CD4-positive, alpha-beta memory T cell (primary cell): ENCODE measurements around the gene KIF2A. TPM values are rescaled to one million over a fixed set of nuclear protein-coding genes. Genes with fewer than 3 reads are reported as not detected.

Experiments
- CTCF ChIA-PET: fragments of 350-600 bp; sonication (Branson Sonifier 250); formaldehyde crosslinking; loops from one replicate; lab custom pipeline; 2021; ENCODE audit warnings: inconsistent platforms; ENCODE audit not compliant: partially characterized antibody; lab: Charles Lee
- POLR2A ChIA-PET: fragments of 350-600 bp; sonication (Branson Sonifier 250); formaldehyde crosslinking; loops from one replicate; lab custom pipeline; 2021; ENCODE audit not compliant: partially characterized antibody; lab: Charles Lee
- DNase-seq, 5 donors: peaks; one replicate each; pipeline versions ENCODE4 v3.0.0 to v3.0.0-alpha.2; 2020 to 2022; ENCODE audit warnings: mixed read lengths in 1 of 5
- H3K27ac ChIP-seq: one replicate; pipeline ENCODE4 v1.7.0; 2013; ENCODE audit warnings: low read depth, low read length
- H3K27me3 ChIP-seq: 2 replicates; pipeline ENCODE4 v1.7.0; 2013; ENCODE audit warnings: mild to moderate bottlenecking, low read length, moderate library complexity; ENCODE audit not compliant: insufficient read depth
- H3K36me3 ChIP-seq: 2 replicates; pipeline ENCODE4 v1.7.0; 2013; ENCODE audit warnings: mild to moderate bottlenecking, low read length, moderate library complexity; ENCODE audit not compliant: insufficient read depth
- H3K4me1 ChIP-seq: 2 replicates; pipeline ENCODE4 v1.7.0; 2013; ENCODE audit warnings: mild to moderate bottlenecking, low read length, moderate library complexity; ENCODE audit not compliant: insufficient read depth
- H3K4me3 ChIP-seq, 2 donors: one replicate each; pipeline ENCODE4 v1.7.0; 2013; ENCODE audit warnings: low read length in 2 of 2, mild to moderate bottlenecking in 1 of 2
- H3K9me3 ChIP-seq, 2 donors: one replicate each; pipeline ENCODE4 v1.7.0; 2013; ENCODE audit warnings: low read length in 2 of 2, control low read depth in 1 of 2; ENCODE audit not compliant: control insufficient read depth in 1 of 2
- H3K27ac Mint-ChIP-seq, 7 donors: one replicate each; pipeline ENCODE4 v1.8.0; 2020 to 2021; ENCODE audit warnings: mixed read lengths in 7 of 7, mild to moderate bottlenecking in 6 of 7, inconsistent platforms in 3 of 7, moderate library complexity in 3 of 7
- H3K27me3 Mint-ChIP-seq, 2 donors: one replicate each; pipeline ENCODE4 v1.8.0; 2020 to 2021; ENCODE audit warnings: mixed read lengths in 2 of 2
- H3K36me3 Mint-ChIP-seq, 2 donors: one replicate each; pipeline ENCODE4 v1.8.0; 2020 to 2021; ENCODE audit warnings: mixed read lengths in 2 of 2, inconsistent platforms in 1 of 2, mild to moderate bottlenecking in 1 of 2
- H3K4me1 Mint-ChIP-seq, 4 donors: one replicate each; pipeline ENCODE4 v1.8.0; 2020 to 2021; ENCODE audit warnings: mixed read lengths in 4 of 4, mild to moderate bottlenecking in 1 of 4
- H3K4me3 Mint-ChIP-seq, 8 donors: one replicate each; pipeline ENCODE4 v1.8.0; 2020 to 2021; ENCODE audit warnings: mixed read lengths in 8 of 8, mild to moderate bottlenecking in 7 of 8, moderate library complexity in 6 of 8, inconsistent platforms in 3 of 8
- H3K9me3 Mint-ChIP-seq, 8 donors: one replicate each; pipeline ENCODE4 v1.8.0; 2020 to 2021; ENCODE audit warnings: mixed read lengths in 8 of 8, mild to moderate bottlenecking in 5 of 8, inconsistent platforms in 3 of 8, moderate library complexity in 1 of 8
- intact Hi-C: fragments of 100-400 bp; cut with micrococcal nuclease; formaldehyde crosslinking; loops from one replicate; pipeline ENCODE4 v1.15.1; 2023
- polyA plus RNA-seq, 2 donors: library from polyadenylated mRNA; unstranded; fragments of 300-500 nt; fragmentation: Illumina TruSeq; gene quantifications; one replicate each; pipeline ENCODE4 v1.2.3, GENCODE V29; 2021
- total RNA-seq, 2 experiments: library from RNA; stranded (reverse); gene quantifications; one replicate each; pipeline ENCODE4 v1.2.3, GENCODE V29; 2021

The KIF2A gene
- total and polyA plus RNA-seq, 4 experiments from 2014 or later = 133 to 158 (median 154) TPM

- Histone ChIP-seq H3K27me3 (no peaks in the 10 kb centered on the region), H3K27ac (no peak overlapping the region), H3K9me3 (no peaks in the 10 kb centered on the region), H3K36me3 (no peaks in the 10 kb centered on the region), H3K4me1 (peaks cover 64% of the 10 kb centered on the region), H3K4me3 (no peak overlapping the region)
- DNase-seq = no peak
- intact Hi-C loops = loop anchor here (2.0 kb wide), 1 partner anchor 15 kb away; no protein-coding TSS in a partner anchor
- Mint-ChIP-seq H3K27me3 (no peaks in the 10 kb centered on the region), H3K27ac (peak overlapping the region in 6 of 7 donors; percentile 31 to 81 (median 48)), H3K36me3 (peaks cover 22 to 28% of the 10 kb centered on the region in 2 donors), H3K4me1 (peaks cover 54 to 82% (median 69%) of the 10 kb centered on the region in 4 donors), H3K9me3 (no peaks in the 10 kb centered on the region), H3K4me3 (peak overlapping the region in 5 of 8 donors; percentile 7 to 52 (median 9))
- ChIA-PET POLR2A (no interaction called here), CTCF (interaction anchor here (1.1 to 1.9 kb wide), 3 partner anchors 13 to 35 kb away, joined by 3 to 7 read pairs (median 5); no protein-coding TSS in a partner anchor)
These were observed 21.4 kb downstream of the KIF2A start for GRCh38 chr5:62327138-62328053.

GRCh38 chr5:62328772-62329491 is 22.9 kb downstream of the KIF2A start:
- H3K4me1 ChIP-seq = peaks cover 79% of the 10 kb centered on the region
- H3K36me3 ChIP-seq = peaks cover 6% of the 10 kb centered on the region
- no peak overlapping the region for H3K4me3 ChIP-seq
- H3K4me1 Mint-ChIP-seq = peaks cover 62 to 92% (median 76%) of the 10 kb centered on the region in 4 donors
- H3K27me3 Mint-ChIP-seq = no peaks in the 10 kb centered on the region
- ChIA-PET POLR2A (interaction anchor here (1.1 kb wide), 1 partner anchor 37 kb away, joined by 3 read pairs; no protein-coding TSS in a partner anchor), CTCF (interaction anchor here (0.8 to 6.3 kb wide), 6 partner anchors 11 to 38 kb away, joined by 3 to 23 read pairs (median 6); no protein-coding TSS in a partner anchor)
- intact Hi-C loops = no loop called here
- DNase-seq = no peak
- H3K36me3 Mint-ChIP-seq = peaks cover 23 to 32% of the 10 kb centered on the region in 2 donors
- H3K27ac Mint-ChIP-seq = peak overlapping the region in 6 of 7 donors; percentile 2 to 80 (median 35)
- H3K4me3 Mint-ChIP-seq = peak overlapping the region in 7 of 8 donors; percentile 3 to 64 (median 19)
- no peaks in the 10 kb centered on the region for H3K9me3 Mint-ChIP-seq
- H3K27me3 ChIP-seq = no peaks in the 10 kb centered on the region
- H3K9me3 ChIP-seq = no peaks in the 10 kb centered on the region
- H3K27ac ChIP-seq = no peak overlapping the region

GRCh38 chr5:62330302-62330701 is 24.3 kb downstream of the KIF2A start:
- DNase-seq = no peak
- Histone ChIP-seq H3K9me3 (no peaks in the 10 kb centered on the region), H3K27me3 (no peaks in the 10 kb centered on the region), H3K36me3 (peaks cover 18% of the 10 kb centered on the region), H3K4me1 (peaks cover 91% of the 10 kb centered on the region), H3K4me3 (no peak overlapping the region), H3K27ac (no peak overlapping the region)
- Mint-ChIP-seq H3K27ac (peak overlapping the region; percentile 28 to 85 (median 73)), H3K4me1 (peaks cover 65 to 94% (median 75%) of the 10 kb centered on the region in 4 donors), H3K36me3 (peaks cover 19 to 36% of the 10 kb centered on the region in 2 donors), H3K27me3 (no peaks in the 10 kb centered on the region), H3K9me3 (no peaks in the 10 kb centered on the region), H3K4me3 (peak overlapping the region in 4 of 8 donors; percentile 17 to 59 (median 42))
- intact Hi-C loops = no loop called here
- CTCF ChIA-PET = interaction anchor here (6.3 kb wide), 1 partner anchor 40 kb away, joined by 23 read pairs; no protein-coding TSS in a partner anchor
- POLR2A ChIA-PET = interaction anchor here (0.8 kb wide), 1 partner anchor 22 kb away, joined by 3 read pairs; no protein-coding TSS in a partner anchor

GRCh38 chr5:62331921-62332320 is 25.9 kb downstream of the KIF2A start:
- no peak overlapping the region for H3K4me3 Mint-ChIP-seq

GRCh38 chr5:62333250-62333794 is 27.3 kb downstream of the KIF2A start:
- Histone ChIP-seq H3K4me3 (no peak overlapping the region), H3K36me3 (peaks cover 18% of the 10 kb centered on the region), H3K9me3 (no peaks in the 10 kb centered on the region), H3K4me1 (peaks cover 64% of the 10 kb centered on the region), H3K27ac (no peak overlapping the region), H3K27me3 (no peaks in the 10 kb centered on the region)
- Mint-ChIP-seq H3K4me3 (peak overlapping the region in 2 of 8 donors; percentile 12 to 60), H3K27ac (peak overlapping the region; percentile 32 to 87 (median 80)), H3K9me3 (no peaks in the 10 kb centered on the region), H3K36me3 (peaks cover 10 to 25% of the 10 kb centered on the region in 2 donors), H3K27me3 (no peaks in the 10 kb centered on the region), H3K4me1 (peaks cover 46 to 83% (median 62%) of the 10 kb centered on the region in 4 donors)
- CTCF ChIA-PET = interaction anchor here (1.0 to 6.3 kb wide), 7 partner anchors 12 to 110 kb away, joined by 3 to 23 read pairs (median 3); no protein-coding TSS in a partner anchor
- DNase-seq = no peak
- intact Hi-C loops = no loop called here
- POLR2A ChIA-PET = interaction anchor here (1.4 kb wide), 1 partner anchor 70 kb away, joined by 4 read pairs; the partner anchor contains the start of gene DIMT1

More at GRCh38 chr5:62331921-62332320, 25.9 kb downstream of the KIF2A start:
- H3K9me3 ChIP-seq = no peaks in the 10 kb centered on the region
- H3K4me3 ChIP-seq = no peak overlapping the region
- peaks cover 54 to 91% (median 71%) of the 10 kb centered on the region in 4 donors for H3K4me1 Mint-ChIP-seq
- H3K36me3 ChIP-seq = peaks cover 18% of the 10 kb centered on the region
- DNase-seq = no peak
- no peaks in the 10 kb centered on the region for H3K27me3 ChIP-seq
- no peaks in the 10 kb centered on the region for H3K9me3 Mint-ChIP-seq
- intact Hi-C loops = no loop called here
- ChIA-PET CTCF (interaction anchor here (1.1 to 6.3 kb wide), 5 partner anchors 13 to 107 kb away, joined by 3 to 23 read pairs (median 5); no protein-coding TSS in a partner anchor), POLR2A (interaction anchor here (0.6 kb wide), 1 partner anchor 142 kb away, joined by 3 read pairs; no protein-coding TSS in a partner anchor)
- no peaks in the 10 kb centered on the region for H3K27me3 Mint-ChIP-seq
- H3K27ac Mint-ChIP-seq = peak overlapping the region in 2 of 7 donors; percentile 3 to 44
- peaks cover 77% of the 10 kb centered on the region for H3K4me1 ChIP-seq
- H3K36me3 Mint-ChIP-seq = peaks cover 10 to 29% of the 10 kb centered on the region in 2 donors
- no peak overlapping the region for H3K27ac ChIP-seq

GRCh38 chr5:62334082-62334481 is 28.1 kb downstream of the KIF2A start:
- no peak for DNase-seq
- Histone ChIP-seq H3K36me3 (peaks cover 18% of the 10 kb centered on the region), H3K27me3 (no peaks in the 10 kb centered on the region), H3K4me3 (no peak overlapping the region), H3K4me1 (peaks cover 60% of the 10 kb centered on the region), H3K9me3 (no peaks in the 10 kb centered on the region), H3K27ac (no peak overlapping the region)
- CTCF ChIA-PET = interaction anchor here (1.0 to 6.3 kb wide), 5 partner anchors 11 to 111 kb away, joined by 3 to 23 read pairs (median 3); no protein-coding TSS in a partner anchor
- Mint-ChIP-seq H3K27ac (peak overlapping the region; percentile 57 to 88 (median 72)), H3K9me3 (no peaks in the 10 kb centered on the region), H3K27me3 (no peaks in the 10 kb centered on the region), H3K36me3 (peaks cover 13 to 25% of the 10 kb centered on the region in 2 donors), H3K4me1 (peaks cover 40 to 83% (median 61%) of the 10 kb centered on the region in 4 donors), H3K4me3 (peak overlapping the region in 1 of 8 donors; percentile 15)
- POLR2A ChIA-PET = interaction anchor here (0.7 to 1.4 kb wide), 2 partner anchors 12 to 70 kb away, joined by 4 read pairs; partner anchors contain the start of gene DIMT1
- intact Hi-C loops = no loop called here
